Prostate gland (tissue), 2 donors: ENCODE results near the gene TRIM14. TPM values are rescaled to one million over a fixed set of nuclear protein-coding genes. Genes with fewer than 3 reads are reported as not detected.

ENCODE experiments used
- DNase-seq: peaks from one replicate; pipeline ENCODE4 v3.0.0-alpha.2; 2019; ENCODE audit warnings: low spot score
- H3K27ac ChIP-seq, 2 donors: fragments of 200-600 bp; sonication (generic); 2 replicates each; pipeline ENCODE4 v1.5.1; 2017 to 2019
- H3K27me3 ChIP-seq: fragments of 200-600 bp; sonication (generic); replicated peaks from 2 replicates; pipeline ENCODE4 v1.5.1; 2019; ENCODE audit not compliant: insufficient read depth
- H3K36me3 ChIP-seq, 2 donors: fragments of 200-600 bp; sonication (generic); 1 replicate in 1 of 2; 2 replicates in 1 of 2; pipeline versions ENCODE4 v1.5.1 to v1.8.1; 2017 to 2019
- H3K4me1 ChIP-seq: fragments of 200-600 bp; sonication (generic); replicated peaks from 2 replicates; pipeline ENCODE4 v1.5.1; 2019
- H3K4me3 ChIP-seq, 2 donors: fragments of 200-600 bp; sonication (generic); 2 replicates each; pipeline ENCODE4 v1.5.1; 2017 to 2019
- H3K9me3 ChIP-seq: fragments of 200-600 bp; sonication (generic); 2 replicates; pipeline ENCODE4 v1.5.1; 2017
- CTCF ChIP-seq, 4 experiments: fragments of 200-600 bp in 2 of 4; fragments of 450-650 bp in 2 of 4; sonication (generic) in 2 of 4; IDR thresholded peaks; 1 replicate in 3 of 4; 2 replicates in 1 of 4; pipeline ENCODE4 v1.5.1; 2016 to 2019; ENCODE audit warnings: antibody characterized with exemption in 4 of 4, mild to moderate bottlenecking in 2 of 4, moderate library complexity in 2 of 4
- POLR2A ChIP-seq: fragments of 450-650 bp; IDR thresholded peaks from one replicate; pipeline ENCODE4 v1.6.1; 2016; ENCODE audit warnings: antibody characterized with exemption, mild to moderate bottlenecking
- POLR2AphosphoS5 ChIP-seq: sonication (generic); formaldehyde crosslinking; IDR thresholded peaks from one replicate; pipeline ENCODE4 v1.6.1; 2017; ENCODE audit warnings: antibody characterized with exemption
- WGBS: methylation state at CpG from one replicate; pipeline ENCODE4 v1.1.5; 2018; 5-methylcytosine and 5-hydroxymethylcytosine counted together
- intact Hi-C: fragments of 100-400 bp; cut with DNase I; formaldehyde crosslinking; loops from one replicate; pipeline ENCODE4 v1.14.2; 2022
- total RNA-seq, 2 donors: library from RNA; depleted of rRNA; stranded (reverse); fragments of >200 nt; gene quantifications; one replicate each; pipeline ENCODE4 v1.1.0, GENCODE V29; 2016

TRIM14 gene
- total RNA-seq, 2 donors from 2014 or later: 23.4 to 24.3 TPM

- Histone ChIP-seq H3K27me3 (no peaks in the 10 kb centered on the region), H3K4me3 (no peak overlapping the region), H3K27ac (peak overlapping the region; percentile 58 to 79), H3K36me3 (no peaks in the 10 kb centered on the region), H3K4me1 (peaks cover 24% of the 10 kb centered on the region), H3K9me3 (no peaks in the 10 kb centered on the region)
- intact Hi-C loops: no loop called here
- TF ChIP-seq CTCF (IDR thresholded peaks at IDR 0.05): no peak
- no peak for DNase-seq
- 92% methylated on average over 7 of the region's 7 CpGs for WGBS
Measured at GRCh38 chr9:98101416-98101815, 17.6 kb downstream of the TRIM14 start.

GRCh38 chr9:98100456-98100855 lies 18.6 kb downstream of the TRIM14 start:
- intact Hi-C loops: no loop called here
- no peaks in the 10 kb centered on the region for H3K36me3 ChIP-seq
- H3K27ac ChIP-seq: peak overlapping the region; percentile 58 to 79
- DNase-seq: no peak
- H3K4me1 ChIP-seq: peaks cover 24% of the 10 kb centered on the region
- H3K27me3 ChIP-seq: no peaks in the 10 kb centered on the region
- H3K4me3 ChIP-seq: no peak overlapping the region
- TF ChIP-seq POLR2A: no peak
- TF ChIP-seq CTCF (IDR thresholded peaks at IDR 0.05): no peak
- no peak for TF ChIP-seq POLR2AphosphoS5
- H3K9me3 ChIP-seq: no peaks in the 10 kb centered on the region

GRCh38 chr9:98099898-98100297 lies 19.1 kb downstream of the TRIM14 start:
- Histone ChIP-seq H3K4me3 (no peak overlapping the region), H3K4me1 (peaks cover 24% of the 10 kb centered on the region), H3K27me3 (no peaks in the 10 kb centered on the region), H3K9me3 (no peaks in the 10 kb centered on the region), H3K36me3 (no peaks in the 10 kb centered on the region), H3K27ac (peak overlapping the region; percentile 58 to 79)
- WGBS: 48% methylated on average over 5 of the region's 5 CpGs
- intact Hi-C loops: no loop called here
- TF ChIP-seq POLR2A (no peak), POLR2AphosphoS5 (peak; percentile 89)
- peak; percentile 78 for DNase-seq

GRCh38 chr9:98099346-98099745 lies 19.7 kb downstream of the TRIM14 start:
- Histone ChIP-seq H3K4me3 (no peak overlapping the region), H3K36me3 (no peaks in the 10 kb centered on the region), H3K27me3 (no peaks in the 10 kb centered on the region), H3K9me3 (no peaks in the 10 kb centered on the region), H3K27ac (peak overlapping the region; percentile 58 to 79), H3K4me1 (peaks cover 24% of the 10 kb centered on the region)
- 93% methylated on average over 2 of the region's 2 CpGs for WGBS
- intact Hi-C loops: no loop called here
- no peak for TF ChIP-seq POLR2AphosphoS5
- no peak for TF ChIP-seq POLR2A
- TF ChIP-seq CTCF (IDR thresholded peaks at IDR 0.05): no peak
- DNase-seq: no peak

GRCh38 chr9:98097836-98098235 lies 21.2 kb downstream of the TRIM14 start:
- Histone ChIP-seq H3K27ac (peak overlapping the region; percentile 58 to 79), H3K9me3 (no peaks in the 10 kb centered on the region), H3K36me3 (no peaks in the 10 kb centered on the region), H3K27me3 (no peaks in the 10 kb centered on the region), H3K4me3 (no peak overlapping the region), H3K4me1 (peaks cover 24% of the 10 kb centered on the region)
- TF ChIP-seq POLR2AphosphoS5 (peak; percentile 91), POLR2A (no peak)
- DNase-seq: peak; percentile 91
- intact Hi-C loops: no loop called here
- 42% methylated on average over 4 of the region's 4 CpGs for WGBS

GRCh38 chr9:98096091-98096490 lies 22.9 kb downstream of the TRIM14 start:
- H3K27ac ChIP-seq: no peak overlapping the region
- H3K36me3 ChIP-seq: no peaks in the 10 kb centered on the region
- intact Hi-C loops: no loop called here
- no peak for DNase-seq
- H3K9me3 ChIP-seq: no peaks in the 10 kb centered on the region
- TF ChIP-seq CTCF (IDR thresholded peaks at IDR 0.05) (no peak), POLR2A (no peak), POLR2AphosphoS5 (no peak)
- no peaks in the 10 kb centered on the region for H3K27me3 ChIP-seq
- peaks cover 24% of the 10 kb centered on the region for H3K4me1 ChIP-seq
- 93% methylated on average over 5 of the region's 5 CpGs for WGBS
- no peak overlapping the region for H3K4me3 ChIP-seq
